Measurements from ENCODE around the gene ZNFX1. TPM values are rescaled to one million over a fixed set of nuclear protein-coding genes. Genes with fewer than 3 reads are reported as not detected.
"Not testable (repeated sequence)": the region's sequence is repeated elsewhere in the genome, so short reads cannot be mapped to it uniquely, and the experiment has no call there.

Gene ZNFX1
- total and polyA plus RNA-seq, 9 of the 15 experiments (the other 6 are each of a cell fraction or from before 2014, with no cell fraction given): 3.8 to 13.8 (median 10.3) TPM

DNA sequence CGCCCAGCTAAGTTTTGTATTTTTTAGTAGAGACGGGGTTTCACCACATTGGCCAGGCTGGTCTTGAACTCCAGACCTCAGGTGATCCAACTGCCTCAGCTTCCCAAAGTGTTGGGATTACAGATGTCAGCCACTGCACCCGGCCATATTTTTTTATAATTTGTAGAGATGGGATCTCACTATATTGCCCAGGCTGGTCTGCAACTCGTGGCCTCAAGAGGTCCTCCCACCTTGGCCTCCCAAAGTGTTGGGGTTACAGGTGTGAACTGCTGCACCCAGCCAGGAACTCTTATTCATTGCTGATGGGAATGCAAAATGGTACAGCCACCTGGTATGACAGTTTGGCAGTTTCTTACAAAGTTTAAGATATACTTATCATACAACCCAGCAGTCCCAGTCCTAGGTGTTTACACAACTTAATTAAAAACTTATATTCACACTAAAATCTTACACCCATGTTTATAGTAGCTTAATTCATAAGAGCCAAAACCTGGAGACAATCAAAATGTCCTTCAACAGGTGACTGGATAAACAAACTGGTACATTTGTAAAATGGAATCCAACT is 78.0 kb downstream of the ZNFX1 start:
- Histone ChIP-seq H3K27me3 (ENCODE audit: control insufficient read depth in 2 of 2, insufficient read depth in 2 of 2, low read length in 2 of 2) (no peaks in the 10 kb centered on the region), H3K36me3 (ENCODE audit: control insufficient read depth, insufficient read depth, low read length) (no peaks in the 10 kb centered on the region), H3K4me2 (ENCODE audit: insufficient read depth, low read length) (no peak overlapping the region), H3K9ac (ENCODE audit: insufficient read depth in 1 of 2, low read depth in 2 of 2, low read length in 2 of 2) (no peak overlapping the region), H3K79me2 (ENCODE audit: control insufficient read depth, insufficient read depth, low read length) (no peaks in the 10 kb centered on the region), H3K4me1 (replicated peaks in 1 of 2; ENCODE audit: control insufficient read depth in 2 of 2, insufficient read depth in 2 of 2, low read length in 2 of 2) (no peaks in the 10 kb centered on the region), H2AFZ (ENCODE audit: low read depth, low read length) (no peak overlapping the region), H3K4me3 (no peak overlapping the region), H3K9me1 (ENCODE audit: control insufficient read depth, insufficient read depth, low read length) (no peaks in the 10 kb centered on the region), H3K9me3 (replicated peaks; ENCODE audit: control insufficient read depth, insufficient read depth, low read depth, low read length) (no peaks in the 10 kb centered on the region), H3K27ac (ENCODE audit: extremely low read depth, low read depth, low read length) (no peak overlapping the region), H4K20me1 (replicated peaks; ENCODE audit: control insufficient read depth, insufficient read depth, low read length) (no peaks in the 10 kb centered on the region)
- no TSS peak for BruUV-seq (replicated peaks)
- no peak for ATAC-seq
- TF ChIP-seq ZNF121 (CRISPR knock-in tag; conservative IDR thresholded peaks at IDR 0.05) (peak; percentile 80), RBM25 (IDR thresholded peaks at IDR 0.05; ENCODE audit: low read depth, low read length, severe bottlenecking) (peak; percentile 8), ARHGAP35 (IDR thresholded peaks at IDR 0.05; ENCODE audit: partially characterized antibody) (no peak)
- intact Hi-C loops (cut with micrococcal nuclease): no loop called here
- in situ Hi-C loops (cut with MboI): no loop called here
- whole genome bisulfite sequencing (ENCODE audit: insufficient coverage, low coverage, missing lambda C conversion rate): 42% methylated on average over 4 of the region's 4 CpGs
- ChIA-PET POLR2A (interaction anchor here (0.6 kb wide), 1 partner anchor 51 kb away, joined by 3 read pairs; no protein-coding TSS in a partner anchor), CTCF (ENCODE audit: low intra/inter-chr PET ratio) (no interaction called here)
- DNase-seq (ENCODE audit: extremely low read depth in 1 of 4, low spot score in 3 of 4): no peak
- no peak for FAIRE-seq

DNA sequence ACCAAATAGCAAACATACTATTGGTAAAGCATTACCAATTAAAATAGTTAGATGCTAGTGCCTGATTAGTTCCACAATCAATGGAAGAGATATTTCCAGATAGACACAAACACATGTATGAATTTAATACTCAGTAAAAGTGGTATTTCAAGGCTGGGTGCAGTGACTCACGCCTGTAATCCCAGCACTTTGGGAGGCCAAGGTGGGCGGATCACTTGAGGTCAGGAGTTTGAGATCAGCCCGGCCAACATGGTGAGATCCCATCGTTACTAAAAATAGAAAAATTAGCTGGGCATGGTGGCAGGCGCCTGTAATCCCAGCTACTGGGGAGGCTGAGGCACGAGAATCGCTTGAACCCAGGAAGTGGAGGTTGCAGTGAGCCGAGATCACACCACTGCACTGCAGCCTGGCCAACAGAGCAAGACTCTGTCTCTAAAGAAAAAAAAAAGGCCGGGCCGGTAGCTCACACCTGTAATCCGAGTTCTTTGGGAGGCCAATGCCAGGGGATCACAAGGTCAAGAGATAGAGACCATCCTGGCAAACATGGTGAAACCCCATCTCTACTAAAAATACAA is 84.8 kb downstream of the ZNFX1 start:
- ATAC-seq; H3K9ac ChIP-seq (ENCODE audit: insufficient read depth in 1 of 2, low read depth in 2 of 2, low read length in 2 of 2); H3K9me1 ChIP-seq (ENCODE audit: control insufficient read depth, insufficient read depth, low read length); H3K27me3 ChIP-seq (ENCODE audit: control insufficient read depth in 2 of 2, insufficient read depth in 2 of 2, low read length in 2 of 2); DNase-seq (ENCODE audit: extremely low read depth in 1 of 4, low spot score in 3 of 4); BruUV-seq (replicated peaks); H3K36me3 ChIP-seq (ENCODE audit: control insufficient read depth, insufficient read depth, low read length); H3K4me2 ChIP-seq (ENCODE audit: insufficient read depth, low read length); intact Hi-C loops (cut with micrococcal nuclease); in situ Hi-C loops (cut with MboI); H4K20me1 ChIP-seq (replicated peaks; ENCODE audit: control insufficient read depth, insufficient read depth, low read length); H3K27ac ChIP-seq (ENCODE audit: extremely low read depth, low read depth, low read length); H3K79me2 ChIP-seq (ENCODE audit: control insufficient read depth, insufficient read depth, low read length); FAIRE-seq; H3K4me3 ChIP-seq; H3K9me3 ChIP-seq (replicated peaks; ENCODE audit: control insufficient read depth, insufficient read depth, low read depth, low read length); CTCF ChIA-PET (ENCODE audit: low intra/inter-chr PET ratio): not testable (repeated sequence)
- TF ChIP-seq MEF2A (IDR thresholded peaks at IDR 0.05; ENCODE audit: control insufficient read depth, low read depth, low read length) (0 out of 2 replicates have a peak, but pooled peaks have one; percentile 10), EGR1 (conservative IDR thresholded peaks at IDR 0.05) (peak; percentile 52), ZNF121 (CRISPR knock-in tag; conservative IDR thresholded peaks at IDR 0.05) (peak; percentile 74)
- peaks cover 0 to 12% of the 10 kb centered on the region in 2 experiments; a peak in 2 of 5 replicates for H3K4me1 ChIP-seq (replicated peaks in 1 of 2; ENCODE audit: control insufficient read depth in 2 of 2, insufficient read depth in 2 of 2, low read length in 2 of 2)
- WGBS (ENCODE audit: insufficient coverage, low coverage, missing lambda C conversion rate): 63% methylated on average over 11 of the region's 11 CpGs
- POLR2A ChIA-PET: interaction anchor here (0.8 to 1.4 kb wide), 3 partner anchors 9 to 26 kb away, joined by 4 to 5 read pairs (median 4); partner anchors contain the start of gene DDX27
- H2AFZ ChIP-seq (ENCODE audit: low read depth, low read length): peak overlapping the region; percentile 84; the same call in 1 of the 2 replicates

Small RNAs within 50 kb of the gene (small RNA-seq; reads per million reads assigned to genes)
- gene SNORD12B (10,998 reads per million, percentile 100 among the genes with 10 or more reads in this experiment), gene SNORD12C (3,533 reads per million, percentile 100 among the genes with 10 or more reads in this experiment)

Other genes with a start within 250 kb of the ZNFX1 start
- 163 and 169 TPM in 2 replicates for gene CSE1L, start 231.7 kb downstream of the ZNFX1 start, total RNA-seq (2014; rRNA removed)
- gene CSE1L, start 231.7 kb downstream of the ZNFX1 start, total RNA-seq (2014; rRNA removed; fragmentation: Illumina TruSeq; extraction: Trizol): 280 and 305 TPM in 2 replicates
- 228 and 249 TPM in 2 replicates for gene CSE1L, start 231.7 kb downstream of the ZNFX1 start, total RNA-seq (2015; rRNA removed; fragmentation: Illumina TruSeq; extraction: Trizol)
- 206 and 219 TPM in 2 replicates for gene CSE1L, start 231.7 kb downstream of the ZNFX1 start, total RNA-seq (2021)
- gene CSE1L, start 231.7 kb downstream of the ZNFX1 start, polyA plus RNA-seq (2011; rRNA removed): 152 and 223 TPM in 2 replicates
- gene CSE1L, start 231.7 kb downstream of the ZNFX1 start, polyA plus RNA-seq (2014; fragmentation: Illumina TruSeq; extraction: Trizol): 203 and 255 TPM in 2 replicates
- 100 to 1,000 TPM; 138 to 209 TPM for gene CSE1L, start 231.7 kb downstream of the ZNFX1 start, polyA plus RNA-seq (2014; fragmentation: Nextera tagmentation; extraction: Ambion mirVana)
- 171 and 188 TPM in 2 replicates for gene CSE1L, start 231.7 kb downstream of the ZNFX1 start, polyA plus RNA-seq (2014; rRNA removed)
- 42.2 and 45.8 TPM in 2 replicates for gene STAU1, start 89.7 kb downstream of the ZNFX1 start, total RNA-seq (2014; rRNA removed)
- gene STAU1, start 89.7 kb downstream of the ZNFX1 start, total RNA-seq (2014; rRNA removed; fragmentation: Illumina TruSeq; extraction: Trizol): 47.2 and 47.5 TPM in 2 replicates
- 50.6 and 51.9 TPM in 2 replicates for gene STAU1, start 89.7 kb downstream of the ZNFX1 start, total RNA-seq (2015; rRNA removed; fragmentation: Illumina TruSeq; extraction: Trizol)
- 86.5 and 92.0 TPM in 2 replicates for gene STAU1, start 89.7 kb downstream of the ZNFX1 start, total RNA-seq (2021)
- gene STAU1, start 89.7 kb downstream of the ZNFX1 start, polyA plus RNA-seq (2011; rRNA removed): 51.2 and 57.0 TPM in 2 replicates
- gene STAU1, start 89.7 kb downstream of the ZNFX1 start, polyA plus RNA-seq (2014; fragmentation: Illumina TruSeq; extraction: Trizol): 90.7 and 106 TPM in 2 replicates
- 10 to 100 TPM; 18.0 to 18.1 TPM for gene STAU1, start 89.7 kb downstream of the ZNFX1 start, polyA plus RNA-seq (2014; fragmentation: Nextera tagmentation; extraction: Ambion mirVana)
- gene STAU1, start 89.7 kb downstream of the ZNFX1 start, polyA plus RNA-seq (2014; rRNA removed): 62.2 and 63.4 TPM in 2 replicates
- gene DDX27, start 58.6 kb downstream of the ZNFX1 start, total RNA-seq (2014; rRNA removed): 58.3 and 63.5 TPM in 2 replicates
- 55.6 and 61.1 TPM in 2 replicates for gene DDX27, start 58.6 kb downstream of the ZNFX1 start, total RNA-seq (2014; rRNA removed; fragmentation: Illumina TruSeq; extraction: Trizol)
- 65.3 and 69.6 TPM in 2 replicates for gene DDX27, start 58.6 kb downstream of the ZNFX1 start, total RNA-seq (2015; rRNA removed; fragmentation: Illumina TruSeq; extraction: Trizol)
- 50.9 and 57.0 TPM in 2 replicates for gene DDX27, start 58.6 kb downstream of the ZNFX1 start, total RNA-seq (2021)
- 32.0 and 33.6 TPM in 2 replicates for gene DDX27, start 58.6 kb downstream of the ZNFX1 start, polyA plus RNA-seq (2011; rRNA removed)
- 77.0 and 79.3 TPM in 2 replicates for gene DDX27, start 58.6 kb downstream of the ZNFX1 start, polyA plus RNA-seq (2014; fragmentation: Illumina TruSeq; extraction: Trizol)
- 10 to 100 TPM; 17.9 to 45.2 TPM for gene DDX27, start 58.6 kb downstream of the ZNFX1 start, polyA plus RNA-seq (2014; fragmentation: Nextera tagmentation; extraction: Ambion mirVana)
- 57.1 and 63.2 TPM in 2 replicates for gene DDX27, start 58.6 kb downstream of the ZNFX1 start, polyA plus RNA-seq (2014; rRNA removed)
- not detected in 2 replicates for gene KCNB1, start 204.6 kb upstream of the ZNFX1 start, total RNA-seq (2014; rRNA removed)
- not detected in 2 replicates for gene KCNB1, start 204.6 kb upstream of the ZNFX1 start, total RNA-seq (2014; rRNA removed; fragmentation: Illumina TruSeq; extraction: Trizol)
- not detected in 2 replicates for gene KCNB1, start 204.6 kb upstream of the ZNFX1 start, total RNA-seq (2015; rRNA removed; fragmentation: Illumina TruSeq; extraction: Trizol)
- 0.02 TPM in 1 of 2 replicates, not detected in the other for gene KCNB1, start 204.6 kb upstream of the ZNFX1 start, total RNA-seq (2021)
- not detected in 2 replicates for gene KCNB1, start 204.6 kb upstream of the ZNFX1 start, polyA plus RNA-seq (2011; rRNA removed)
- gene KCNB1, start 204.6 kb upstream of the ZNFX1 start, polyA plus RNA-seq (2014; fragmentation: Illumina TruSeq; extraction: Trizol): not detected in 2 replicates
- under 1 TPM; 0.01 to 0.06 TPM for gene KCNB1, start 204.6 kb upstream of the ZNFX1 start, polyA plus RNA-seq (2014; fragmentation: Nextera tagmentation; extraction: Ambion mirVana)
- gene KCNB1, start 204.6 kb upstream of the ZNFX1 start, polyA plus RNA-seq (2014; rRNA removed): not detected in 2 replicates